ENCODE data around the gene MED27.

MED27 gene

GRCh38 chr9:131837836-131838235 lies 241.8 kb downstream of the MED27 start:
- no peak for TF ChIP-seq POLR2A (IDR thresholded peaks at IDR 0.05; ENCODE audit: low read depth, low read length)
- no peak for FAIRE-seq
- DNase-seq (ENCODE audit: insufficient read length) = no peak

DNA sequence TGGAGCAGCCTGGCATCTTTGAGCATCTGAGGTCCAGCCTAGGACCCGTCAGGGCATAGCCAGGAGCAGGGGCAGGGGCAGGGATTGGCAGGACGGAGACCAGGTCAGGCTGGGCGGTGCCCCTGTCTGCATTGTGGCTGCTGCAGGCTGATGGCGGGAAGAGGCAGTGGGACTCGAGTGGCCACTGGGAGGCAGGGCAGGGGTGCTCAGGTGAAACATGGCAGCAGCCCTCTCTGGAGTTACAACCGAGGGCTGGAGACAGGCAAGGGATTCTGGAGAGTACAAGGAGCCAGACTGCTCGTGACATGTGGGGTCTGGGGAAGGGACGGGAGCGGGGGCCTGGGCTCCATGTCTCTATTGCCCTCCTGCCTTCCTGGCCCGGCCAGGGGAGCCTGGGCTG lies 242.4 kb downstream of the MED27 start:
- no peak for DNase-seq (ENCODE audit: insufficient read length)
- FAIRE-seq = no peak

GRCh38 chr9:131836607-131837315 lies 242.9 kb downstream of the MED27 start:
- DNase-seq (ENCODE audit: insufficient read length) (no peak), FAIRE-seq (no peak)
- TF ChIP-seq POLR2A (IDR thresholded peaks at IDR 0.05; ENCODE audit: low read depth, low read length) (no peak), TAF1 (IDR thresholded peaks at IDR 0.05; ENCODE audit: borderline replicate concordance, low read depth, low read length) (no peak), POLR2AphosphoS5 (IDR thresholded peaks at IDR 0.05; ENCODE audit: low read depth, low read length) (no peak)

More for the DNA sequence above, 242.4 kb downstream of the MED27 start:
- TF ChIP-seq TAF1 (IDR thresholded peaks at IDR 0.05; ENCODE audit: borderline replicate concordance, low read depth, low read length) = no peak
- TF ChIP-seq POLR2A (IDR thresholded peaks at IDR 0.05; ENCODE audit: low read depth, low read length) = no peak
- no peak for TF ChIP-seq POLR2AphosphoS5 (IDR thresholded peaks at IDR 0.05; ENCODE audit: low read depth, low read length)

GRCh38 chr9:131836021-131836420 lies 243.6 kb downstream of the MED27 start:
- DNase-seq (ENCODE audit: insufficient read length) = no peak
- FAIRE-seq = no peak
- TF ChIP-seq POLR2AphosphoS5 (IDR thresholded peaks at IDR 0.05; ENCODE audit: low read depth, low read length) = no peak
- TF ChIP-seq POLR2A (IDR thresholded peaks at IDR 0.05; ENCODE audit: low read depth, low read length) = no peak
- TF ChIP-seq TAF1 (IDR thresholded peaks at IDR 0.05; ENCODE audit: borderline replicate concordance, low read depth, low read length) = no peak

GRCh38 chr9:131835151-131835910 lies 244.3 kb downstream of the MED27 start:
- TF ChIP-seq POLR2A (IDR thresholded peaks at IDR 0.05; ENCODE audit: low read depth, low read length) = no peak
- no peak for TF ChIP-seq POLR2AphosphoS5 (IDR thresholded peaks at IDR 0.05; ENCODE audit: low read depth, low read length)
- no peak for TF ChIP-seq TAF1 (IDR thresholded peaks at IDR 0.05; ENCODE audit: borderline replicate concordance, low read depth, low read length)
- FAIRE-seq (no peak), DNase-seq (ENCODE audit: insufficient read length) (no peak)

GRCh38 chr9:131834721-131835120 lies 244.9 kb downstream of the MED27 start:
- FAIRE-seq (no peak), DNase-seq (ENCODE audit: insufficient read length) (no peak)
- TF ChIP-seq POLR2AphosphoS5 (IDR thresholded peaks at IDR 0.05; ENCODE audit: low read depth, low read length) (no peak), TAF1 (IDR thresholded peaks at IDR 0.05; ENCODE audit: borderline replicate concordance, low read depth, low read length) (no peak), POLR2A (IDR thresholded peaks at IDR 0.05; ENCODE audit: low read depth, low read length) (no peak)

DNA sequence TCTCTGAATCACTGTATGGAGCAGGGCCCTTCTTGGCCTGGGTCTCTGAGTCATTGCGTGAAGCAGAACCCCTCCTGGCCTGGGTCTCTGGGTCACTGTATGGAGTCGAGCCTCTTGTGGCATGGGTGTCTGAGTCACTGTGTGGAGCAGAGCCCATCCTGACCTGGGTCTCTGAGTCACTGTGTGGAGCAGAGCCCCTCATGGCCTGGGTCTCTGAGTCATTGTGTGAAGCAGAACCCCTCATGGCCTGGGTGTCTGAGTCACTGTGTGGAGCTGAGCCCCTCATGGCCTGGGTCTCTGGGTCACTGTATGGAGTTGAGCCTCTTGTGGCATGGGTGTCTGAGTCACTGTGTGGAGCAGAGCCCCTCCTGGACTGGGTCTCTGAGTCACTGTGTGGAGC lies 245.8 kb downstream of the MED27 start:
- TF ChIP-seq TAF1 (IDR thresholded peaks at IDR 0.05; ENCODE audit: borderline replicate concordance, low read depth, low read length) (no peak), POLR2AphosphoS5 (IDR thresholded peaks at IDR 0.05; ENCODE audit: low read depth, low read length) (no peak), POLR2A (IDR thresholded peaks at IDR 0.05; ENCODE audit: low read depth, low read length) (no peak)
- DNase-seq (ENCODE audit: insufficient read length) = no peak

DNA sequence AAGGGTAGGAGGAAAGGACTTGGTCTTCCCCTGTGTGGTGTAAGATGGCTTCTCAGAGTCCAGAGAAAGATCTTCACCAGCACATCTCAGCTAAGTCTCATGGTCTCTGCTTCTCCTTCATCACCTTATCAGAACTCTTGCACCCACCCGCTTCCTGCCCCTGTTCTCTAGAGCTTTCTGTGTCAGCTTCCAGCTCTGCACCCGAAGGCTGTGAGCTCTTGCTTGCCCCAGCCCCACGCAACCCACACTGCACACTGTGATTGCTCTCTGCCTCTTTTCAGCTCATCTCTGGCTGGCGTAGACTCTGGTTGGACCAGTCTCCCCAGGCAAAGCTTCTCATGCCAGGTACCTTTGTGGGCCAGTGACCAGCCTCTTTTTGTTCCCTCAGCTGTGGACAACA lies 246.6 kb downstream of the MED27 start:
- TF ChIP-seq POLR2AphosphoS5 (IDR thresholded peaks at IDR 0.05; ENCODE audit: low read depth, low read length) (no peak), POLR2A (IDR thresholded peaks at IDR 0.05; ENCODE audit: low read depth, low read length) (no peak), TAF1 (IDR thresholded peaks at IDR 0.05; ENCODE audit: borderline replicate concordance, low read depth, low read length) (no peak)
- FAIRE-seq (no peak), DNase-seq (ENCODE audit: insufficient read length) (no peak)

More for the DNA sequence above, 245.8 kb downstream of the MED27 start:
- FAIRE-seq = no peak

GRCh38 chr9:131831380-131832165 lies 248.1 kb downstream of the MED27 start:
- no peak for DNase-seq (ENCODE audit: insufficient read length)
- no peak for FAIRE-seq
- TF ChIP-seq TAF1 (IDR thresholded peaks at IDR 0.05; ENCODE audit: borderline replicate concordance, low read depth, low read length) (no peak), POLR2AphosphoS5 (IDR thresholded peaks at IDR 0.05; ENCODE audit: low read depth, low read length) (no peak), POLR2A (IDR thresholded peaks at IDR 0.05; ENCODE audit: low read depth, low read length) (no peak)

GRCh38 chr9:131827821-131828369 lies 251.8 kb downstream of the MED27 start:
- no peak for DNase-seq (ENCODE audit: insufficient read length)
- TF ChIP-seq TAF1 (IDR thresholded peaks at IDR 0.05; ENCODE audit: borderline replicate concordance, low read depth, low read length) (no peak), POLR2A (IDR thresholded peaks at IDR 0.05; ENCODE audit: low read depth, low read length) (no peak), POLR2AphosphoS5 (IDR thresholded peaks at IDR 0.05; ENCODE audit: low read depth, low read length) (no peak)
- FAIRE-seq = no peak

GRCh38 chr9:131826966-131827525 lies 252.6 kb downstream of the MED27 start:
- TF ChIP-seq POLR2AphosphoS5 (IDR thresholded peaks at IDR 0.05; ENCODE audit: low read depth, low read length) = no peak
- TF ChIP-seq POLR2A (IDR thresholded peaks at IDR 0.05; ENCODE audit: low read depth, low read length) = no peak
- TF ChIP-seq TAF1 (IDR thresholded peaks at IDR 0.05; ENCODE audit: borderline replicate concordance, low read depth, low read length) = no peak
- FAIRE-seq = no peak
- no peak for DNase-seq (ENCODE audit: insufficient read length)

Data from GM12892 (cell line).